ENCODE results near the gene ZBTB42. TPM values are rescaled to one million over a fixed set of nuclear protein-coding genes. Genes with fewer than 3 reads are reported as not detected.

The ZBTB42 gene
- total RNA-seq (2014; rRNA removed; shearing (Covaris generic)) = 1.4 and 4.4 TPM in 2 replicates

GRCh38 chr14:104800771-104801519 is at the start of gene ZBTB42:
TSS of gene ZBTB42 (plus strand) at chr14:104801101. CDS start at chr14:104801198, 97 bp downstream.

GRCh38 chr14:104752735-104753527 is 48.0 kb upstream of the ZBTB42 start, which contains the start of gene SIVA1:
TSS of gene SIVA1 (plus strand) at chr14:104753147. CDS start at chr14:104753202, 55 bp downstream.

GRCh38 chr14:104794993-104795780 is 5.7 kb upstream of the ZBTB42 start, which contains the start of gene AKT1:
TSS of gene AKT1 (minus strand) at chr14:104795748. CDS start at chr14:104792643, 3,105 bp downstream.

Other genes with a start within 250 kb of the ZBTB42 start
- not detected in 2 replicates for gene C14orf180, start 221.3 kb upstream of the ZBTB42 start, total RNA-seq (2014; rRNA removed; shearing (Covaris generic))
- 0.19 and 1.1 TPM in 2 replicates for gene TMEM179, start 196.3 kb upstream of the ZBTB42 start, total RNA-seq (2014; rRNA removed; shearing (Covaris generic))
- gene INF2, start 111.5 kb upstream of the ZBTB42 start, total RNA-seq (2014; rRNA removed; shearing (Covaris generic)) = 39.9 and 41.5 TPM in 2 replicates
- gene ADSS1, start 76.9 kb upstream of the ZBTB42 start, total RNA-seq (2014; rRNA removed; shearing (Covaris generic)) = 2.9 and 6.4 TPM in 2 replicates
- gene SIVA1, start 48.0 kb upstream of the ZBTB42 start, total RNA-seq (2014; rRNA removed; shearing (Covaris generic)) = 124 and 133 TPM in 2 replicates
- 82.7 and 90.9 TPM in 2 replicates for gene AKT1, start 5.4 kb upstream of the ZBTB42 start, total RNA-seq (2014; rRNA removed; shearing (Covaris generic))
- gene CEP170B, start 64.2 kb downstream of the ZBTB42 start, total RNA-seq (2014; rRNA removed; shearing (Covaris generic)) = 11.9 and 13.7 TPM in 2 replicates
- gene PLD4, start 123.8 kb downstream of the ZBTB42 start, total RNA-seq (2014; rRNA removed; shearing (Covaris generic)) = 0.03 and 0.04 TPM in 2 replicates
- gene AHNAK2, start 177.3 kb downstream of the ZBTB42 start, total RNA-seq (2014; rRNA removed; shearing (Covaris generic)) = 12.6 and 14.7 TPM in 2 replicates
- gene CLBA1, start 184.7 kb downstream of the ZBTB42 start, total RNA-seq (2014; rRNA removed; shearing (Covaris generic)) = 8.4 and 12.0 TPM in 2 replicates
- 67.5 and 70.2 TPM in 2 replicates for gene CDCA4, start 220.0 kb downstream of the ZBTB42 start, total RNA-seq (2014; rRNA removed; shearing (Covaris generic))